AG04449 (cell line): ENCODE data around the gene ANTXRL.

Experiments
- CTCF ChIA-PET: fragments of 350-600 bp; formaldehyde crosslinking; extraction: SDS; loops from one replicate; lab custom pipeline; 2021; ENCODE audit warnings: antibody characterized with exemption; lab: Yijun Ruan, JAX
- POLR2A ChIA-PET: fragments of 400-600, 350-600 bp; formaldehyde crosslinking; extraction: SDS; loops from one replicate; lab custom pipeline; 2020; ENCODE audit warnings: antibody characterized with exemption, inconsistent platforms; lab: Yijun Ruan, JAX
- DNase-seq: peaks from one replicate; pipeline ENCODE4 v3.0.0-alpha.2; 2010; ENCODE audit warnings: low read depth, low spot score
- H3K4me3 ChIP-seq: 2 replicates; pipeline ENCODE4 v1.5.1; 2011; ENCODE audit warnings: low read depth, mild to moderate bottlenecking, control low read depth, low read length
- CTCF ChIP-seq: IDR thresholded peaks from one replicate; pipeline ENCODE4 v1.5.1; 2011; ENCODE audit warnings: mild to moderate bottlenecking, moderate library complexity, low read length, control low read depth, inconsistent platforms; ENCODE audit not compliant: insufficient read depth; ENCODE audit errors: missing control alignments

ANTXRL gene

DNA sequence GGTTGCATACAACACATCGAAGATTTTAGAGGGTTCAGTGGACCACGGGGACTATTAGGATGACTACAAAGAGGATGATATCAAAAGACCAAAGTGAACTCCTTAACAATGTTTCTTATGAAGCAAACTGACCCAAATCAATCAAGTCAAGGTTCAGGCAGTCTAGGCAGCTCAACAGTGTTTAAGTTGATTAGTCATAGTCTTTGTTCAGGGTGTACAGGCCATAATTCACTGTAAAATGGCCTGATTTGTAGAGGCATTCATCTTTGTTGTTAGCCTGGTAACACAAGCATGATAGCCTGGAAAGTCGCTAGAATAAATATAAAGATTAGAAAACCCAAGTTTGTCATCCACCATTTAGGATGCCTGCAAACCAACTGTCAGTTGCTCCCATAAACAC lies 32.6 kb downstream of the ANTXRL start:
- ChIA-PET CTCF (no interaction called here), POLR2A (no interaction called here)
- no peak overlapping the region for H3K4me3 ChIP-seq
- DNase-seq, result no peak
- TF ChIP-seq CTCF, result no peak

DNA sequence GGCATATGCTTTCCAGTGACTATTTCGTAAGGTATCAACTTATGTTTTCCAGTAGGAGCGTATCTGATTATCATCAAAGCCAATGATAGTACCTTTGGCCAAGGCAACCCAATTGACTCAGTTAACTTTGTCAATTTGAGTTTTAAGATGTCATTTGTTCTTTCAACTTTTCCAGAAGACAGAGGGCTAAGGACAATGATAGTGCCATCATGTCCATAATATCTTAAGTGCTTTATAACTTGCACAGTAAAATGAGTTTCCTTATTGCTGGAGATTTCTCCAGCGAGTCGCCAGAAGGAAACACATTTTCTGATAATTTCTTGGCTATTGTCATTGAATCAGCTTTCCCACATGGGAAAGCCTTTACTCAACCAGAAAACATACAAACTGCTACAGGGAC lies 35.0 kb downstream of the ANTXRL start:
- DNase-seq, result no peak
- H3K4me3 ChIP-seq, result no peak overlapping the region
- ChIA-PET POLR2A (no interaction called here), CTCF (no interaction called here)
- no peak for TF ChIP-seq CTCF

DNA sequence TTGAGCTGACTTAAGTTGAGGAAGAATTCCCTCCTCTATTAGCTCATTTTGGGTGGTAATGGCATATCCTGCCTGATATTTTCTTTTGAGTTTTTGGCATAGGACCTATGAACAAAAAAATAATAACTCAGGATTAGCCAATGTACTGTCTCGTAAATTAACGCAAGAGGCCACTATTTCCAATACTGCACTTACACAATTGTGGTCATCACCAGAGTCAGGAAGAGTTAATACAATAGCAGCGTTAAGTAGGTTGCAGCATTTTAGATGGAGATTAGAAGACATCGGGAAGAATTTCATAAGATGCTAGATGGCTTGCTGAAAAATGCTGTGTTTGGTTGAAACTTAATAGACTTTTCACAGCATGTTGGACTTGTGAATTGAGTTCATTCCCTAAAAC lies 36.4 kb downstream of the ANTXRL start:
- ChIA-PET CTCF (no interaction called here), POLR2A (no interaction called here)
- H3K4me3 ChIP-seq, result no peak overlapping the region
- no peak for TF ChIP-seq CTCF
- DNase-seq, result no peak

DNA sequence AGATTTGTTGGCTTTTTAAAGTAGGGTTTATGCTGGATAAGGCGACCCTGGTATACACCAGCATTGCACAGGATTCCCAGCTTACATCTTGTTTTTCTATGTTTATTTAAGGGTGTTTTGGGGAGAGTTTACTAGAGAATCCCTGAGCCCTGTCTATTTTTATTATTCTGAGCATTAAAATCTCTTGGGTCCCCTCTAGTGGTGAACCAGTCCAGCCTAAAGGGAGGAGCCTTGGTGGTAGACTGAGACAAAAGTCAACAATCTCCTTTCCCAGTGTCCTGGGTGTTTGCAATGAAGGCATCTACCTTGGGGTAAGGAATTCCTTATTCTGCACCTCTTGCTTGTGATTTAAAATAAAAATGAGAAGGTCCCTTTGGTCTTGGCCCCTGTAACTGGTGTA lies 38.2 kb downstream of the ANTXRL start:
- CTCF ChIA-PET, result no interaction called here
- no peak overlapping the region for H3K4me3 ChIP-seq
- peak; percentile 5 for TF ChIP-seq CTCF
- no peak for DNase-seq
- POLR2A ChIA-PET, result no interaction called here

DNA sequence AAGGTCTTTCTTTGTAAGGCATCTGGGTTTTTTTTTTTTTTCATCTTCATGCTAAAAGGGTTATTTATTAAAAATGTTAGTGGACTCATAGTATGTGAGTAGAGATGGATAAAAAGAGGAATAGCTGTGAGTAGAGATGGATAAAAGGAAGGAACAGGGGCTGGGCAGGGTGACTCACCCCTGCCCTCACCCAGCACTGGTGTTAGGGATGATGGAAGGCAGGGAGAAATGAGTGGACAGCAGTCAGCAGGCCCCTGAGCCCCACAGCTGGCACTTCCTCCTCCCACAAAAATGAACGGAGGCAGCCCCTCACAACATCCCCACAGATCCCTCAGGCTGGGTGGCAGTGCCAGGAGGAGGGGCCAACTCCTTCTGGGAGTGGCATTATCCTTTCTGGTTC lies 39.3 kb downstream of the ANTXRL start:
- DNase-seq, result no peak
- no peak for TF ChIP-seq CTCF
- POLR2A ChIA-PET, result no interaction called here
- no peak overlapping the region for H3K4me3 ChIP-seq
- CTCF ChIA-PET, result no interaction called here

DNA sequence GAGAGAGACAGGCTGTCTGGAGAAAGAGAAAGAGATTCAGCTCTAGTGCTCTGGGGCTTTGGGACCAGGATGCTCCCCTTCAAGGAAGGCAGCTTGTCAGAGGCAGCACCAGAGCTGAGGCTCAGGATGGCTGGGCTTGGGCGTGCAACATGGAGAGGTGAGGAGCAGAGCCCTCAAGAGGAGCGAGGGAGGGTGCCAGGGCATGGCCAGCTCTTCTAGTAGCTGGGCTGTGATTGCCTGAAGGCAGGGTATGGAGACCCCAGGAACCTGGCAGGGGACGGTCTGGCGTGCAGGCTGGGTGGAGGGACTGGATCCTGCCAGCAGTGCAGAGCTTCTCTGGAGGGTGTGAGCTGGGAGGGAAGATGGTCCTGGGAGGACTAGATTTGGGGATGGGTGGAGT lies 40.2 kb downstream of the ANTXRL start:
- ChIA-PET CTCF (no interaction called here), POLR2A (no interaction called here)
- no peak for DNase-seq

More for the DNA sequence above, 40.2 kb downstream of the ANTXRL start:
- no peak overlapping the region for H3K4me3 ChIP-seq
- TF ChIP-seq CTCF, result no peak
